ENCODE results near the gene CRIP2.

The CRIP2 gene

DNA sequence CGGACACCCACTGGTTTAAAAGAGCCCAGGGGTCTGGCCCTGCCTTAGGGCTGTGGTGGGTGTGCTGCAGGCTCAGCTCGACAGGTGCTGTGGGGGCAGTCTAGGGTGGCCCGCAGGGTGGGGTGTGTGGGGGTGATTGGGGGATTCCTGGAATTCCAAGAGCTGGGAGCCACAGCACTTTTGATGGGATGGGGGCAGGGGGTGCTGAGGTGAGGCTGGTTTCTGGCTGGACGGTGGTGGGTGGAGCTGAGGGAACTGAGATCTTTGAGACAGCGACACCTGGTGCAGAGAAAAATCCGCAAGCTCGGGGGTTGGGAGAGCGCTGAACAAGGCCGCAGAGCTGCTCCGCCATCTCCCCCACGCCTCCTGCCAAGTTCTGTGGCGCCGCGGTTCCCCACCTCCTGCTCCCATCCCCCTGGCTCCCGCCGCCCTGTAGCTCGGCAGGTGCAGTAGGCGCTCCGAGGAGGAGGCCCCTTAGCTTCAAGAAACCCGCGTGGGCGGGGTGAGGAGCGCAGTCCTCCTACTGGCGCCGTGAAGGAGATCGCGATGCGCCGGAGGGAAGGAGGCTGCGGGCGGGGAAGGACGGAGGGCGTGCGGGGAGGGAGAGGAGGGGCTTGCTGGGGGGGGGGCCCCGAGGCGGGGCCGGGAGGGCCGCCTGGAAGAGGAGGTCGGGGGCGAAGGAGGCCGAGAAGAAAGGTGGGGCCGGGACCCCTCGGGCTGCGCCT, 15.1 kb downstream of the CRIP2 start:
- DNase-seq, result peak; percentile 77

DNA sequence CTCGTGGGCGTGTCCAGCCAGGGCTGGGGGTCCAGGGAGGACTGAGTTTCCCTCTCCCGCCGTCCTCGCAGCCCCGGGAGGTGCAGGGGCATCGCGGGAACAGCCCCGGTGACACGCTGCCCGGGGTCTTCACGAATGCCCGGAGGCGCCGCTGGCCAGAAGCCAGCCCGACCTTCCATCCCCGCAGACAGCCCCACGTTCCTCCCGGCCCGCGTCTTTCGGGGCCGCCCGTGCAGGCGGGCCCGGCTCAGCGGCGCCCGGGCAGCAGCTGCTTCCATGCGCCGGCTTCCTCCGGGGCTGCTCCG, 15.6 kb downstream of the CRIP2 start:
- DNase-seq, result no peak

DNA sequence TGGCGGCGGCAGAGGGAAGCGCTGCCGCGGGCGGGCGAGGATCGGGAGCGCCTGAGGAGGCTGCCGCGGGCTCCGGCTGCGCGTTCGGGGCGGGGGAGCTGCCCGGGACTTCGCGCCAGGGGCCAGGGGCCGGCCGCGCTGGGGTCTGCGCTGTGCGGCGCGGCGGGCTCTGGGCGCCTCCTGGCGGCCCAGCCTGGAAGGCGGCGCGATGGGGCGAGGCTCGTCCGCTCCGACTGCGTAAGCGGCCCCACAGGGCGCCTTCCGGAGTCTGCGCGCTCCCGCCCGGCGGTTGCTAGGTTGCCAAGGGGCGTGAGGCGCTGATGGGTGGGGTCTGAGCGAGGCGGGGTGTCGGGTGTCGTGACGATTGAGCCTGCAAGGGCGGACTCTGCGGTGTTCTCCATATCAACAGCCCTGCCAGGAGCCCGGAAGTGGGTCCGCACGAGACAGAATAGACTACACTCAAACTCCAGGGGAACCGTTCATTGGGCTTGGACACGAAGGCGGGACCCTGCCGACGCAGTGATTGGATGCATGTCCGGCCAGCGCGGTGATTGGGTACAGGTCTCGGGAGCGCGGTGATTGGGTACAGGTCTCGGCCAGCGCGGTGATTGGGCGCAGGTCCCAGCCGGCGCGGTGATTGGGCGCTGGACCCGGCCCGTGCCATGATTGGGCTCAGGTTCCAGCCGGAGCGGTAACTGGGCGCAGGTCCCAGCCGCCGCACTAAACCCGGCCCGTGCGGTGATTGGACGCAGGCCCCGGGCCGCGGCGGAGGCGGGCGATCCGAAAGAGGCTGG, 16.1 kb downstream of the CRIP2 start, which contains the start of gene TEDC1:
TSS of gene TEDC1 (plus strand) at position 675 of the 794 bp plus-strand sequence. CDS start 130 bp downstream, outside the sequence.
- peak; percentile 100 for DNase-seq

DNA sequence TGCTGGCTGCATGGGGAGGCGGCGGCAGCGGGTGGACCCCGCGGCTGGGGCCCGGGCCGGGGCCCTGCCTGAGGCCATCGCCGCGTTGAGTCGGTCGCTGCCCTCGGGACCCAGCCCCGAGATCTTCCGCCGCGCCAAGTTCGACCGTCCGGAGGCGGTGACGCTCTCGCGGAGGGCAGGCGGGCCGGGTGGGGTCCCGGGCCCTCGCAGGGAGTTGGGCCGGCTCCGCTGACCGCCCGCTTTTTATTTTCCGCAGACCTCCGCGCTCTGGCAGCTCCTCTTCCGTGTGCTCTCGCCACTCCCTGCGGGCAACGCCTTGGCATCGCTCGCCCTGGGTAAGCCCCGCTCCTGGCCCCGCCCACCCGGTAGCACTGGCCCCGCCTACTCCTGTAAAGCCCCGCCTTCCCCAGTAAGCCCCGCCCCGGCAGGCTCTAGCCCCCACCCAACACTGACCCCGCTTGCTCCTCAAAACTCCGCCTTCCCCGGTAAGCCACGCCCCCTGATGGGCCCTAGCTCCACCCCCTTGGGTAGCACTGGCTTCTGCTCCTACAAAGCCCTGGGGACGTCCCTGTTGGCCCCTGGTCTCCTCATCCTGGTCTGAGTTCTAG, 16.8 kb downstream of the CRIP2 start:
- DNase-seq, result peak; percentile 27

DNA sequence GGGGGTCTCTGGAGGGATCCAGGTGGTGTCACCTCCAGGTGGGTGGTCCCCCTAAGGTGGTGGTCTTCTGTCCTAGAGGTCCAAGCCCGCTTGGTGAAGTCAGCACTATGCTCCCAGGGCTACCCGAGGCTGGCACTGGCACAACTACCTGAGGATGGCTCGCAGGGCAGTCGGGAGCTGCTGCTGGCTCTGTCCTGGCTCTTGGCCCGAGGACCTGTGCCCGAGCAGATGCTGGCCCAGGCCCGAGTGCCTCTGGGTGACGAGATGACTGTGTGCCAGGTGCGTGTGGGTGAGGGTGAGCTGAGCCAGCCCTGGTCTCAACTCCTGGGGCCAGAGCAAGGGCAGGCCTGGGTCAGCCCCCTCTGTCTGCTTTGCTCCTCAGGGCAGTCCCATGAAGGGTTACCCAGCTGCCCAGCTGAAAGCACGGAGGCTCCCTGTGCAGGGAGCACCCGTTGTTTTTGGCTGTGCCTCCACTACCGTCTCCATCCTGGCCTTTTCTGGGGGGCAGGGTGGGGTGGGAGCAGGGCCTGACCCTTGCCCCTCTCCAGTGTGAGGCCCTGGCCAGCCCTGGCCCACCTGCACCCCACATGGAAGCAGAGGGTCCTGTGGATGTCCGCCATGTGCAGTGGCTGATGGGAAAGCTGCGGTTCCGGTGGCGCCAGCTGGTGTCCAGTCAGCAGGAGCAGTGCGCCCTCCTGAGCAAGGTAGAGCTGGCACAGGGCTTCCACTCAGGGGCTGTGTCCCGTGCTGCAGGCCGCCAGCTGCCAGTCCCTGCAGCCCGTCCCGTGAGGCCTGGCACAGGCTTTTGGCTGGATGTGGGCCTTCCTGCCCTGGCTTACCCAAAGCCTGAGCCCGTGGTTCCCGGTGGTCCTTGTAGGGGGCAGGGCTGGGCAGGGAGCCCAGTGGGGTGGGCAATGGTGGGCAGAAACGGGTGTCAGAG, 17.7 kb downstream of the CRIP2 start:
- DNase-seq, result no peak

DNA sequence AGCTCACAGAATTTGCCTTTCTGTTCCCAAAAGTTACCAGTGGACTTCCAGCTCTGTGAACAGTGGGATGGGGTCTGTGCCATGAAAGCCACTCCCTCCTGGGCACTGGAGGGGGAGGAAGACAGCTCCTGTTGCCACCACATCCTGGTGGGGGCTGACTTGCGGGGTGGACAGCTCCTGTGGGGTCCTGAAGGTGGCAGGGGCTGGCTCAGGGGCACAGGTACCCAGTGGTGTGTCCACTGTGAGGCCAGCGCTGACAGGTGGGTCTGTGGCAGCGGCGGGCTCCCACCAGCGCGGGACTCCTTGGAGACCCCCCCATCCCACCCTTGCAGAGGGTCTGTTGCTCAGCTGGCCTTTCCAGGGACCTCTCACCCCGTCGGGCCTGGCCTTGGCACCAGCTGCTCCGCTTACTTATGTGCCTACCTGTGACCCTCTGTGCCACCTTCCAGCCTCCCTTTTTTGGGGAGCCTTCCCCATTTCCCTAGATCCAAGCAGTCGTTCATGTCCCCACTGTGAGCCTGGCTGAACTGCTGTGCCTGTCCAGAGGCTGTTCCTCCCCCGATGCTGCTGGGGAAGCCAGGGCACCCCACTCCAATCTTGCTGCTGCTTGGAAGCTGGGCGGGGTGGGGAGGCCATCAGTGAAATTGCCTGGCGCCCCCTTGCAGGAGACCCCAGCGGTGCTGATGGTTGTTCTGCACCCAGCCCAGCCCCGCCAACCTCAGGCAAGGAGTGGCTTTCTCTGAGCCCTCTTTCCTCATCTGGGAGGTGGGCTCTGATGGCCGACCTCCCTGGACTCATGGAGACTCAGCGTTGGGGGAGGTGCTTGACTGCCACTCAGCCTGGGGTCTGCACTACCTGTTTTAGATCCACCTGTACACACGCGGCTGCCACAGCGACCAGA, 18.6 kb downstream of the CRIP2 start:
- no peak for DNase-seq

DNA sequence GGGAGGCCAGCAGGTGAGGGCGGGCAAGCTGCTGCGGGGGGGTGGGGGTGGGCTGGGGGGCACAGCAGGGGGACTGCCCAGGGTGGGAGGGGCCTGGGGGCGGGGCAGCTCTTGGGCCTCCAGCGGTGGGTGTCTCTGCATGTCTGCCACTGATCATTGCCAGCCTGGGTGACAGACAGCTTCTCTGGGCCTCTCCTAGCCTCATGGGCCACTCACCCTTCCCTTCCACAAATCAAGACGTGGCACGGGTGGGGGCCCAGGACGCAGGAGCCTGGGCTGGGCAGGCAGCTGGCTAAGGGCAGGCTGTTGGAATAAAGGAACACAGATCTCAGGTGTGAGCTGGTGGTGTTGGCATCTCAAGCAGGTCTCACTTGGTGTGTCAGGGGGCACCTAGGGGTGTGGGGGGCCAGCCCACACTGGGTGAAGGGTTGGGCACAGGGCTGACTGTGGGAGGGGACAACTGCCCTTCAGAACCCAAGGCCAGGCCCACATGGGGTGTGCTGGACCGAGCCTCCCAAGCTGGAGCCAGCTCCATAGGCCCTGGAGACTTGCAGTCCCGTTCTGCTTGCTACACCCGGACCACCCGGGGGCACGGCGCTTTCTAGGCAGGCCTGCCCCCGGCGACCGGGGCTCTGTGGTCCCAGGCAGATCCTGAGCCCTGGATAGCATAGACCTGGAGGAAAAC, 19.4 kb downstream of the CRIP2 start:
- DNase-seq, result no peak

DNA sequence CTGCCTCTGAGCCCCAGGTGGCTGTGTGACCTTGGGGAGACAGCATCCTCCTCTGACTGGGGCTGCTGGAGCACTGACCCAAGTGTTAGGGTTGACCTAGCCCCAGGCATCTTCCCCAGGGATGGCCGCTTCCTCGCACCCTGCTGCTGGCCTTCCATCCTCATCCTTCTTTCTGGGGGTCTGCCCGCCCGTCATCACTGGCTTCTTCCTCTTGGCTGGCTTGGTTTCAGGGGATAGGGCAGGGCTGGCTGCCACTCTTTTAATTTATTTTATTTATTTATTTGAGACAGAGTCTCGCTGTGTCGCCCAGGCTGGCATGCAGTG, 19.9 kb downstream of the CRIP2 start:
- DNase-seq, result no peak

DNA sequence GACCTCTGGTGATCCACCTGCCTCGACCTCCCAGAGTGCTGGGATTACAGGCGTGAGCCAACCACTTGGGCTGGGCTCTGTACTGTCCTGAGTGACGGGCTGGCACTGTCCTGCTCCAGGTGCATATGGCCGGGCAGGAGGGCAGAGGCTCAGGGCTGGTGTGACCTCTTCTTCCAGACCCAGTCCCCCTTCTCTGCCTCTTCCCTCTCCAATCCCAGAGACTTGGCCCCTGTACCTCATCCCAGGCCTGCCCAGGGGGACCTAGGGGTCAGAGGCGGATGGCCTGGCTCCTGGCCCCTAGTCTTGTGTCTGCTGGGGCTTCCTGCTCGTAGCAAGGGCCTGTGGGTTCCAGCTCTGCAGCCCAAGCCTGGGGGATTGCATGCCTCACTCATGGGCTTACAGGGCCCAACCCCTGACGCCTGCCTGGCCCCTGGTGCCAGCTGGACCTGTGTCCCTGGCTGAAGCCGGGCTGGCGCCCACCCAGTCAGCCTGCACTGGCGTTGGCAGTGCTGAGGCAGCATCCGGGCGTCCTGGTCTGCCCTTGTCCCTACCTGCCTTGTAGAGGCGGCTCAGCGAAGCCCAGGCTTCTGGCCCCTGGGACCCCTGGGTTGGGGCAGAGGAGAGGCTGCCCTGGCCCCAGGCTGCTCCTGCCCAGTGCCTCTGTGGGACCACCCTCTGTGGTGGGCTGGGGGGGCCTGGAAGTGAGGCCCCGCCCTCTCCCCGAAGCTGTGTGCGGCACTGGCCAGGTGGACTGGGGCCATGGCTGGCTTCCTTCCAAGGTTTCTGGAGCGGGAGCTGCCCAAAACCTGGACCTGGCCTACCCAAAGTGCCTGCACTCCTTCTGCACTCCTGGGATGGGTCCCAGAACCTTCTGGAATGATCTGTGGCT, 20.7 kb downstream of the CRIP2 start:
- DNase-seq, result no peak

DNA sequence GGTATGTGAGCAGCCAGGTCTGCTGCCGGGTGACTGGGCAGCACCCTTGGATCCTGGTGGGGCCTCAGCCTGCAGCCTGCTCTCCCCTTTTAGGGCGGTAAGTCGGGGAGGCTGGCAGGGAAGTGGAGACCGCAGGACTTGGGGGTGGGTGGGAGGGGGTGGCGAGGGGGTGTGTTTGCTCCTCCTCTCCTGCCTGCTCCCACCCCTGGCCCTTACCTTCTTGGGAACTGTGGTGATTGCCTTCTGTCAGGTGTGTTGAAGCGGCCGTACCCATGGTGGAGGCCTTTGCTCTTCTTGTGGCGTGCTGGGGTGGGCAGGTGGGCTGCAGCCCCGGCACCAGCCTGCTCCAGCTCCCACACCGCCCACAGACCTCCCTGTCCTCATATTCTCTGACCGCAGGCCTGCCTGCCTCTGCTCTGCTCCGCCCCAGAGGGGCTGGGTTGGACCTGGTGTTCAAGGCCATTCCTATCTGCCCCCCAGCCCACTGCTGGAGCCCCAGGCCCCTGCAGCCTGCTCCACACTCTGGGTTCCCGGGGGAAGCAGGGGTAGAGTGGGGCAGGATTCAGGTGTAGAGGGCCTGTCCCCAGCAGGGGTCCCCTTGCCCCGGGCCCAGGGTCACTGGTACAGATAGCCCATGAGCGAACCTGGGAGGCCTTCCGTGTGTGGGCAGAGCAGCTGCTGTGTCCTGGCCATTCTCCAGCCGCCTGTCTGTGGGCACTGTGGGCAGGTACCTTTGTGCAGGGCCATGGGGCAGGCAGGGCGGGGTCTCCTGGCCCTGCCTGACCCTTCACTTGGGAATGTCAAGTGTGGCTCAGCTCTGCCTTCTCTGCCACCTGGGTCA, 21.6 kb downstream of the CRIP2 start:
- DNase-seq, result no peak

DNA sequence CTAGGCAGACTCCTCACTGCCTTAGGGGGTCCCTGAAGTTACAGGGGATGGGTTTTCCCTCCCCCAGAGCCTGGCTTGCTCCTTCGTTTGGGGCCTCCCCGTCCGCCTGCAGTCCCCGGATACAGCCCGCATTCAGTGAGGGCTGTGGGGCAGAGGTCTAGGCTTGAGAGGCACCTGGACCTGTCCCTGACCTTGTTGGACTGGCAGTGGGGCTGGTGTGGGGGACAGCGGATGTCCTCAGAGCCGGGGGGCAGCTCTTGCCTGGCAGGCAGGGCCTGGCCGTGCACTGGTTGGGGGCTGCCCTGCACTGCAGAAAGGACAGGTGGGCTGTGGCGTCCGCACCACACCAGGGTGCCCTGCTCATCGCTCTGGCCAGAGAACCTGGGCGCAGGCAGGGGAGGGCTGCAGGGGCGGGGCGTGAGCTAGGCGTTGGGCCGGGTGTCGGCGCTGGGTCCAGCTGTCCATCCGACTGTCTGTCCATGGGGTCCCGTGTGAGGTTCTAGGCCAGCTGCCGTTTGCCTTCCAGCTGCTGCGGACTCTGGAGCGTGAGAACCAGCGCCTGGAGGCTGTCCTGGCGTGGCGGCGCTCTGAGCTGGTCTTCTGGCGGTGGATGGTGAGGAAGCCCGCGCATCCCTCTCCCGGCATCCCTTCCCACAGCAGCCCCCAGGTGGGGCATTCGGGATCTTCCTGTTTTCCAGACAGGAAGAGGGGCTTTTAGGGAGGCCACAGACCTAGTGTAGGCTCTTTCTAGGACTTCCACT, 22.4 kb downstream of the CRIP2 start:
- no peak for DNase-seq

DNA sequence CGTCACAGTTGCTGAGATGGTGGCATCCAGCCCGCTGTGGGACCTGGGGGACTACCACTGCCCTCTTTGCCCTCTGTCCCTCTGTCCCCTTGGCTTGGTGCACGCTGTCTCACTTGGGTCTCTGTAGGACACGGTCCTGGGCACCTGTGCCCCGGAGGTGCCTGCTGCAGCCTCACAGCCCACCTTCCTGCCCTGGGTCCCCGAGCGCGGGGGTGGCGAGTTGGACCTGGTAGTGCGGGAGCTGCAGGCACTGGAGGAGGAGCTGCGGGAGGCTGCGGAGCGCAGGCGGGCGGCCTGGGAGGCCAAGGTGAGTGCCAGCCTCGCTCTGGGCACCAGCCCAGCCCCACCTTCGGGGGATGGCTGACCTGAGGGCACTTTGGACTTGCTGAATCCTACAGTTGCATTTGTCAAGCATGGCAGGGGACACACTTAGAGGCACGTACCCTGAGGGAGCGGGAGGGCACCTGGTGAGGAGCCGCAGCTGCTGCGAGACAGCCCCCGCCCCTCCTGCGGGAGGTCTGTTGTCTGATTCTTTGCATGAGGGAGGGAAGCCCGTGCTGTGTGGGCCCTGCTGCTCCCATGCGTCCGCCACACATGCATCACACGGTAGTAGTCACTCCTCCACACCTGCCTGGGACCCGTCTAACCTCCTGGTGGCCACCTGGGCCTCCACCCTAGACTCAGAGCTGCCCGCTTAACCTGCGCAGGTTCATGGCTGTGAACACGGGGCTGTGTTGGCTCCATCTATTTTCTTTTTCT, 23.2 kb downstream of the CRIP2 start:
- DNase-seq, result no peak

DNA sequence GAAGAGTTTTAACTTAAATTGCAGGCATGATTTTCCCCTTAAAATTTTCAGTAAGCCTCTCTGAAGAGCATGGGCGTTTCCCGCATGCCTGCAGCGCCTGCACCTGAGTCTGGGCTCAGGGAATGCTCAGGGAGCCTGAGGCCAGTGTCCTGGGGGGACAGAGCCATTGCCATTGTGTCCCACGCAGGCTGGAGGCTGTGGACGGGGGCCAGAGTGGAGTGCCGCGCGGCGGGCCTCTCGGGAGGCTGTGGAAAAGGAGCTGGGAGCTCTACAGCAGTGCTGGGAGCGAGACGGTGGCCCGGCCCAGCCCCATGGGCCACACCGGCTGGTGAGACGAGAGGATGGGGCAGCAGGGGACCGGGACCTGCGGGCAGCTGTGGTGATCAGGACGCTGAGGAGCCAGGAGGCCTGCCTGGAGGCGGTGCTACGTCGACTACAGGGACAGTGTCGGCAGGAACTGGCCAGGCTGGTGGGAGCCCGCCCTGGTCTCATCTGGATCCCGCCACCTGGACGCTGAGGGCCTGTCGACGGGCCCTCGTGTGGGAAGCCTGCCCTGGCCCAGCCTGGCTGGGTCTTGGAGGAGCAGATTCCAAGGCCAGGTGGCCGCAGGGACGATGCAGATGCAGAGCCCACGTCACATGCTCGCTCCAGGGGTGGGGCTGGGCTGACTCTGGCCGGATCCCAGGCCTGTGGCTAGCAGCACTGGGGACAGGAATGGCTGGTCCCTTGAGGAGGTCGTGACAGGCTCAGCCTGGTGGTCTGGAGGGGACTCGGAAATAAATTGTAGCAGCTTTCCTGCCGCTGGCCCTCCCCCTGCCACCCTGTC, 24.0 kb downstream of the CRIP2 start:
- DNase-seq, result no peak

DNA sequence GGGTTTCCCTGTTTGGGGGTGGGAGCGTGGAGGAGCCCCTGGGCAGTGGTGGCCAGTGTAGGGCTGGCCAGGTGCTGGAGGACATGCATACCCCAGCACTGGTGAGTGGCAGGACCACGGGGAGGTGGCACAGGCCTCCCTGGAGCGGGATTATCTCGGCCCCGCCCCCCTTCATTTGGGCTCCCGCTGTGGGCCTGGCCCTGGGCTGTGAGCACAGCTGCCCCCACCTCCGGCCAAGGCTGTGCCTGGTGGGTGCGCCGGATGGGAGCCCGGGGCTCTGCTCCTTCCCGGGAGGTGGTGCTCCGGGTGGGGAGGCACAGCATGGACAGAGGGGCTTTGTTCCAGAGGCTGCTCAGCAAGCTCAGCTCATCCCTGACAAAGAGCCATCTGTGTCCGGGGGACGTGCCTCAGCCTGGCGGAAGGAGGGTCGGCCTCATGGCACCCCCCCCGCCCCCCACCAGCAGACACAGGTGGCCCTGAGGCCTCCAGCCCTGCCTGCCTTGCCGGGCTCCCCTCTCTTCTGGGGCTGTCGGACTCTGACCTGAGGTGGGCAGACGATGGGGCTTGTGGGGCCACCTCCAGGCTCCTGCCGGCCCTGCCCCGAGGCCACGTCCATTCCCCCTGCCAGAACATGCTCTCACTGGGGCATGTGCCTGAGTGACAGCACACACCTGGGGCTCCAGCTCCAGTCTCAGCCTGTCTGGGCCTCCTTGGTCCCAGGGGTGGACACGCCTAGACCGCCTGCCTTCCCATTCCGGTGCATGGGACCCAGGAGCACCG, 24.8 kb downstream of the CRIP2 start:
- no peak for DNase-seq

DNA sequence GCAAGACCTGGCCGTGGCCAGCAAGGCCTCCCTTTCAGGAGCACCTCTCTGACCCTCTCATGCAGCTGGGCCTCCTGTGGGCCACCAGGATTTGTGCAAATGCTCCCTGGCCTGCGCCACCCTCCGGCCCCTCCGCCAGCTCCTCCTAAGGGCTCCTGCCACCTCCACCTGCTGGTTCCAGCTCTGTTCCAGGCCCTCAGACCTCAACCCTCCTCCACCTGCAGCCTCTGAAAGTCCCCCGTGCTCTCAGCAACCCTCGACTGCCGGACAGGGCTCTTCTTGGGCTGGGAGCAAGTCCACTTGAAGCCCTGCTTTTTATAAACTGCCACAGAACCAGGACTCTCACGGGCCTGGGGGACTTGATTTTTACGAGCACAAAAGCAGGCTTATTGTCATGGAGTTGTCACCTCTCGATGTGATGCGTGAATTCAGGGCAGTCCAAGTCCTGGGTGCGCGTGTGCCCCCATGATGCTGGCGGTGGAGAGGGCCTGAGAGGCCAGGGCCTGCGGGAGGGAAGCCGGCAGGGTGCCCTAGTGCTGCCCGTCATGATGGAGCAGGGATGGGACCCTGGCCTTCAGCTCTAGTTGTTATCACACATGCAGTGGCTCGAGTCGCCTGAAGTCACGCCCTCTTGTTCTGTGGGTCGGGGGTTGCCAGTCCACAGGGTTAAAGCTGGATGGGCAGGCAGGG, 25.6 kb downstream of the CRIP2 start:
- no peak for DNase-seq

Measured in fibroblast of upper back skin (primary cell).